Measurements from ENCODE around the gene RAMP3. TPM values are rescaled to one million over a fixed set of nuclear protein-coding genes. Genes with fewer than 3 reads are reported as not detected.

The RAMP3 gene
- total RNA-seq, 4 donors from 2014 or later = 31.9 to 66.5 (median 46.1) TPM

DNA sequence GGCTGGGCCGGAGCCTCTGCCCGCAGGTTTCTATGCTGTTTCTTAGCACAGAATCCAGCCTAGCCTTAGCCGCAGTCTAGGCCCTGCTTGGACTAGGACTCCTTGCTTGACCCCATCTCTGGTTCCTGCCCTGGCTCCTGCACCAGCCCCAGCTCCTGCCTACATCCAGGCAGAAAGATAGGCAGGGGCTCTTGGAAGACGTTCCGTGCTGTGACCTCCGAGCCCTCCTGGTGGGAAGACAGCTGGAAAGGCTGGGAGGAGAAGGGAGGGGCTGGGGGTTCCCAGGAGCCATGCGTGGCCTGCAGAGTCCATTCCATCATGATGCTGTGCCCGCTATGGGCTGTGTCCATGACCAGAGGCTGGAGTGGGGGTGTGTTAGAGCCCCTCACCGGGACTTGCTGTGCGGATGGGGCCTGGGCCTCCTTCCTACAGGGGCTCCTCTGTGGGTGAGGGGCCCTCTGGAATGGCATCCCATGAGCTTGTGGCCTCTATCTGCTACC lies 26.2 kb downstream of the RAMP3 start:
- ATAC-seq = no peak
- H3K36me3 ChIP-seq = no peaks in the 10 kb centered on the region
- WGBS, 2 donors (ENCODE audit: low coverage in 1 of 2) = 40% methylated on average over 3 of the region's 10 CpGs; no CpG with 5 or more reads in 1 of the 2 donors
- no peak overlapping the region for H3K27ac ChIP-seq
- H3K4me3 ChIP-seq = no peak overlapping the region
- TF ChIP-seq, protein P1, sequence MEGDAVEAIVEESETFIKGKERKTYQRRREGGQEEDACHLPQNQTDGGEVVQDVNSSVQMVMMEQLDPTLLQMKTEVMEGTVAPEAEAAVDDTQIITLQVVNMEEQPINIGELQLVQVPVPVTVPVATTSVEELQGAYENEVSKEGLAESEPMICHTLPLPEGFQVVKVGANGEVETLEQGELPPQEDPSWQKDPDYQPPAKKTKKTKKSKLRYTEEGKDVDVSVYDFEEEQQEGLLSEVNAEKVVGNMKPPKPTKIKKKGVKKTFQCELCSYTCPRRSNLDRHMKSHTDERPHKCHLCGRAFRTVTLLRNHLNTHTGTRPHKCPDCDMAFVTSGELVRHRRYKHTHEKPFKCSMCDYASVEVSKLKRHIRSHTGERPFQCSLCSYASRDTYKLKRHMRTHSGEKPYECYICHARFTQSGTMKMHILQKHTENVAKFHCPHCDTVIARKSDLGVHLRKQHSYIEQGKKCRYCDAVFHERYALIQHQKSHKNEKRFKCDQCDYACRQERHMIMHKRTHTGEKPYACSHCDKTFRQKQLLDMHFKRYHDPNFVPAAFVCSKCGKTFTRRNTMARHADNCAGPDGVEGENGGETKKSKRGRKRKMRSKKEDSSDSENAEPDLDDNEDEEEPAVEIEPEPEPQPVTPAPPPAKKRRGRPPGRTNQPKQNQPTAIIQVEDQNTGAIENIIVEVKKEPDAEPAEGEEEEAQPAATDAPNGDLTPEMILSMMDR (IDR thresholded peaks at IDR 0.05) = no peak
- no peak for TF ChIP-seq POLR2A (IDR thresholded peaks at IDR 0.05)
- no peak for TF ChIP-seq POLR2AphosphoS5 (IDR thresholded peaks at IDR 0.05)
- TF ChIP-seq EP300 (IDR thresholded peaks at IDR 0.05) = no peak
- H3K4me1 ChIP-seq = no peaks in the 10 kb centered on the region
- no peaks in the 10 kb centered on the region for H3K9me3 ChIP-seq
- H3K27me3 ChIP-seq = peaks cover 4% of the 10 kb centered on the region

DNA sequence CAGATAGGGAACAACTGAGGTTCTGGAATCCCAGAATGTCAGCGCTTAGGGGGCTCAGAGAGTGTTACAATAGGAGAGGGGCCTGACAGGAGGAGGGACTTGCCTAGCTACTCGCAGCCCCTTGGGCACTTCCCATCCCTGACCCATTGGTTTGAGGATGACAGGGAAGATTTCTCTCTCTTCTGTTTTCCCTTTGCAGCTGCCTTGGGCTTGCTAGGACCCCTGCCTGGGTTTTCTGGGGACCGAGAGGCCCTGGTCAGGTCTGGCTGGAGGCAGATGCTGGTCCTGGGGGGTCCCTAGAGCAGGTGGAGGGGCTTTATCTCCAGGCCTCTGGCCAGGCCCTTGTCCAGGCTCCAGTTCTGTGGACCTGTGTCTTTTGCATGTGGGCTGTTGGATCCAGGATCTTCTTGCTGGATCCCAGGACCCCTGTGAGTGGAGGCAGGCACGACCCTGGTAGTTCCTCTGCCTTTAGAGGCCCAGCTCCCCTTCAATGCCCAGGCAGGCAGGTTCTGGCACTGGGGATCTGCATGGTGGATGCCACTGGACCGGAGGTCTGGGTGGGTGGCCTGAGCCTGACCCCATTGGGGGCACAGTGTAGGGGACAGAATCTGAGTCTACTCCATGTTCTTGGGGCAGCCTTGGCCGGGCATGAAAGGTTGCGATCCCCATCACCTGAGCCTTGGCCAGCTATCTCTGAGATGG lies 26.9 kb downstream of the RAMP3 start:
- no peak for ATAC-seq
- Histone ChIP-seq H3K4me1 (no peaks in the 10 kb centered on the region), H3K27me3 (no peaks in the 10 kb centered on the region), H3K9me3 (no peaks in the 10 kb centered on the region), H3K27ac (no peak overlapping the region), H3K36me3 (no peaks in the 10 kb centered on the region), H3K4me3 (no peak overlapping the region)
- WGBS, 2 donors (ENCODE audit: low coverage in 1 of 2) = 69 to 83% methylated on average over 1 to 2 of the region's 7 CpGs
- TF ChIP-seq POLR2A (IDR thresholded peaks at IDR 0.05) (no peak), POLR2AphosphoS5 (IDR thresholded peaks at IDR 0.05) (no peak), EP300 (IDR thresholded peaks at IDR 0.05) (no peak)
- TF ChIP-seq, protein P1 (IDR thresholded peaks at IDR 0.05) = no peak

GRCh38 chr7:45185028-45185863 lies 27.7 kb downstream of the RAMP3 start:
- TF ChIP-seq POLR2A (IDR thresholded peaks at IDR 0.05) (no peak), EP300 (IDR thresholded peaks at IDR 0.05) (no peak), POLR2AphosphoS5 (IDR thresholded peaks at IDR 0.05) (no peak)
- TF ChIP-seq, protein P1 (IDR thresholded peaks at IDR 0.05) = no peak
- Histone ChIP-seq H3K27ac (no peak overlapping the region), H3K27me3 (no peaks in the 10 kb centered on the region), H3K4me3 (no peak overlapping the region), H3K4me1 (no peaks in the 10 kb centered on the region), H3K36me3 (no peaks in the 10 kb centered on the region), H3K9me3 (no peaks in the 10 kb centered on the region)
- 30 to 60% methylated on average over 2 of the region's 7 CpGs for WGBS, 2 donors (ENCODE audit: low coverage in 1 of 2)
- ATAC-seq = no peak

GRCh38 chr7:45185864-45186250 lies 28.3 kb downstream of the RAMP3 start:
- TF ChIP-seq POLR2A (IDR thresholded peaks at IDR 0.05) = no peak
- TF ChIP-seq POLR2AphosphoS5 (IDR thresholded peaks at IDR 0.05) = no peak
- TF ChIP-seq EP300 (IDR thresholded peaks at IDR 0.05) = no peak
- TF ChIP-seq, protein P1 (IDR thresholded peaks at IDR 0.05) = no peak
- H3K4me1 ChIP-seq = no peaks in the 10 kb centered on the region
- H3K27me3 ChIP-seq = no peaks in the 10 kb centered on the region
- H3K4me3 ChIP-seq = no peak overlapping the region
- WGBS, 2 donors (ENCODE audit: low coverage in 1 of 2) = 84 to 95% methylated on average over 3 of the region's 3 CpGs
- no peaks in the 10 kb centered on the region for H3K36me3 ChIP-seq
- H3K27ac ChIP-seq = no peak overlapping the region
- no peak for ATAC-seq
- no peaks in the 10 kb centered on the region for H3K9me3 ChIP-seq

Measured in gastroesophageal sphincter (tissue), 4 donors.